Activated effector memory CD4-positive, alpha-beta T cell treated with anti-CD3 and anti-CD28 coated beads, Interleukin-2, amount 50 U/mL, for 16 hours (primary cell): ENCODE results near the gene ZMYND15.

ENCODE experiments used
- DNase-seq: peaks from one replicate; pipeline ENCODE4 v3.0.0-alpha.2; 2020

ZMYND15 gene

GRCh38 chr17:4744999-4745969, 5.7 kb downstream of the ZMYND15 start:
- DNase-seq: no peak

- DNase-seq: no peak
Observed at GRCh38 chr17:4747847-4748246, 8.2 kb downstream of the ZMYND15 start.

- no peak for DNase-seq
Observed at GRCh38 chr17:4748686-4749085, 9.1 kb downstream of the ZMYND15 start.

- DNase-seq: no peak
Observed at GRCh38 chr17:4750606-4751005, 11.0 kb downstream of the ZMYND15 start.

GRCh38 chr17:4751932-4752331, 12.3 kb downstream of the ZMYND15 start:
- no peak for DNase-seq

- no peak for DNase-seq
Observed at GRCh38 chr17:4753392-4753791, 13.8 kb downstream of the ZMYND15 start.

GRCh38 chr17:4759776-4760236, 20.2 kb downstream of the ZMYND15 start:
- no peak for DNase-seq

- no peak for DNase-seq
Observed at GRCh38 chr17:4764595-4764994, 25.0 kb downstream of the ZMYND15 start.

GRCh38 chr17:4766201-4766600, 26.6 kb downstream of the ZMYND15 start:
- no peak for DNase-seq

- DNase-seq: no peak
Observed at GRCh38 chr17:4766723-4767122, 27.1 kb downstream of the ZMYND15 start.

- DNase-seq: no peak
Observed at GRCh38 chr17:4768298-4768697, 28.7 kb downstream of the ZMYND15 start.

GRCh38 chr17:4769628-4770027, 30.0 kb downstream of the ZMYND15 start:
- no peak for DNase-seq

- no peak for DNase-seq
Observed at GRCh38 chr17:4771519-4772234, 32.0 kb downstream of the ZMYND15 start, which contains the start of gene TM4SF5. Gene TM4SF5 (plus strand): TSS chr17:4771886. CDS start chr17:4771923, 37 bp downstream.

GRCh38 chr17:4772235-4772613, 32.6 kb downstream of the ZMYND15 start:
- no peak for DNase-seq

GRCh38 chr17:4777969-4778760, 38.5 kb downstream of the ZMYND15 start:
- DNase-seq: no peak

GRCh38 chr17:4780325-4780955, 40.8 kb downstream of the ZMYND15 start:
- no peak for DNase-seq

- no peak for DNase-seq
Observed at GRCh38 chr17:4782652-4783051, 43.0 kb downstream of the ZMYND15 start.

GRCh38 chr17:4785311-4786105, 45.9 kb downstream of the ZMYND15 start:
- no peak for DNase-seq

- DNase-seq: no peak
Observed at GRCh38 chr17:4786106-4786511, 46.5 kb downstream of the ZMYND15 start, which contains the start of gene VMO1. Gene VMO1 (minus strand): TSS chr17:4786364. CDS start chr17:4786352, 12 bp downstream.

GRCh38 chr17:4786516-4786915, 46.9 kb downstream of the ZMYND15 start:
- no peak for DNase-seq

GRCh38 chr17:4788159-4788806, 48.6 kb downstream of the ZMYND15 start:
- DNase-seq: no peak
